HG03460 (cell line): ENCODE data around the gene NR6A1.
"Not testable (repeated sequence)": the region's sequence is repeated elsewhere in the genome, so short reads cannot be mapped to it uniquely, and the experiment has no call there.

Experiments used
- ATAC-seq: cut with Tn5 transposase; IDR thresholded peaks from one replicate; pipeline ENCODE4 v1.9.1; 2021; ENCODE audit not compliant: unreplicated experiment

The NR6A1 gene

DNA sequence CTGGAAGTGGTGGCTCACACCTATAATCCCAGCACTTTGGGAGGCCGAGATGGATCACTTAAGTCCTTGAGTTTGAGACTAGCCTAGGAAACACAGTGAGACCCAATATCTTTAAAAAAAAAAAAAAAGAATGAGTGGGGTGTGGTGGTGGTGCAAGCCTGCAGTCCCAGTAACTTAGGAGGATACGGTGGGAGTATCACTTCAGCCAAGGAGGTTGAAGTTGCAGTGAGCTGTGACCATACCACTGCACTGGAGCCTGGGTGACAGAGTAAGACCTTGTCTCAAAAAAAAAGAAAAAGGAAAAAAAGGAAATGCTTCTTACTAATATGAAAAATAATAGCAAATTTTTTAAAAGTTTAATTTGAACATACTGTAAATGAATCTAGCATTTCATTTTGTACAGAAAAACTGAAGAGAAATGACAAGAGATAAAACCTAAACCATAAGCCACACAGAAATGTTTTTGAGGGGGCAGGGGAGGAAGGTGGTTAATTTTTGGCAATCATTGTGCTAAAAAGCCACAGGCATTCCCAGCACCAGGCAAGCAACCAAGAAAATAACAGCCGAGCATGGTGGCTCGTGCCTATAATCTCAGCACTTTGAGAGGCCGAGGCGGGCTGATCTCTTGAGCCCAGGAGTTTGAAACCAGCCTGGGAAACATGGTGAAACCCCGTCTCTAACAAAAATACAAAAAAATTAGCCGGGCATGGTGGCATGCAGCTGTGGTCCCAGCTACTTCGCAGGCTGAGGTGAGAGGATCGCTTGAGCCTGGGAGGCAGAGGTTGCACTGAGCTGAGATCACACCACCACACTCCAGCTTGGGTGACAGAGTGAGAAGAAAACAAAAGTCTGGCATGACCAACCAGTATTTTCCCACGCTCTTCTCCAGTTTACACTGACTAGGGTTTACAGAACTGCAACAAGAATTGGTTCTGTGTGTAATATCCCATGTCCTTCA, 149.5 kb downstream of the NR6A1 start:
- ATAC-seq = peak; percentile 58

DNA sequence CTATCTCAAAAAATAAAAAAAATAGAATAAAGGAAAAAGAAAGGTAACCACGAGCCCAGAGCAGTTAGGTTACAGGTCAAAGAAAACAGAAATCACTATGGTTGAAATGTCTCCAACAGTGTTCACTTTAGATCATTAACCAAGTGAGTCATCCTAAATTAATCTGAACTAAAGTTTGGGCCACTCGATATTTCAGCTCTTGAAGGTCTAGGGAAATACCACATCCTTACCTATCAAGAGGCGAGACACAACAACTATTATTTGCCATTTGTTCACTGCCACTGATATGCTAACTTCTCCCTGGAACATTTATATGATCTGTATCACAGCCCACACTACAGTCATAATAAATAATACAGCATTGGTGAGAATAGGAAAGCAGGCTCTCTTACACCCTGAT, 152.6 kb downstream of the NR6A1 start:
- ATAC-seq = no peak

DNA sequence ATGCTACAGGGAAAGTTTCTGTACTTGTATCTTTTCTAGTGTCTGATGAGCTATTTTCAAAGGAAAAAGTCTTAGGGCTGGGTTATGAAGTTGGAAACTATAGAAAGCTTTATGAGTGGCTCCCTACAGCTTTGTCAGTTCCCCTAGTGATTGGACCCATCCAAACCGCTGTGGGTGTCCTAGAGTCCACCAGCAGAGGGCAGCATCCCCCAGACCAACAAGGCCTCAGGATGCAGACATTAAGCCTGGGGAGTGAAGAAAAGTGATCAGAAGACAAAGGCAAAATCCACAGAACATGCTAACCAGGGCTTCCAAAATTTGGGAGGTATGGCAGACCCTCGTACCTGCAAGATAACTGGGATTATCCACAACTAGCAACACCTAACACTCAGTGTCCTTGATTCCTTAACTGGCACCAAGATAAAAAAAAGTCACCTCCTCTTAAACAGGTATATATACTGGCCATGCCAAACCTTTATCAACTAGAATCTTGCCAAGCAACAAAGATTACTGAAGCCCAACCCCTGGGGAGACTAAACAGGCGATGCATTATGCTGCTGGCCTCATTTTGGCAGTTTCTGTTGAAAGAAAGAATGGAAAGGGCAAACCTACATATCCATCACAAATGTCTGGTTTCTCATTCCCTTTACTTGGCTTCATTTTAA, 153.5 kb downstream of the NR6A1 start:
- no peak for ATAC-seq

DNA sequence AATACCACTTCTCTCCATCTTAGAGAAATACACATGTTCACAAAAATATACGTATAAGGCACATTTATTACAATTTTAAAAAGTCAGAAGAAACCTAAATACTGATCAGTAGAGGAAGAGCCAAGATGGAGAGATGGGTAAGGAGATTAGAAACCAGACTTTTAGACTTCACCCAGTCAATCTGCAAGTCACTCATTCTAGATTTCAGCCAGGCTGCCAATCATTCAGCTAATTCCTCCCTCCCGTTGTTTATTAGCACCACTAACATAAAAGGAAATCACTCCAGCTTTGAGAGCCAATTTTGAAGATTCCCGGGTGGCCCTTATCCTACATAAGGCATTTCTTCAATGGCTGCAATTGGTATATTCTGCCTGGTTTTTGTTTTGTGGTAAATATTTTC, 154.2 kb downstream of the NR6A1 start:
- ATAC-seq = no peak

DNA sequence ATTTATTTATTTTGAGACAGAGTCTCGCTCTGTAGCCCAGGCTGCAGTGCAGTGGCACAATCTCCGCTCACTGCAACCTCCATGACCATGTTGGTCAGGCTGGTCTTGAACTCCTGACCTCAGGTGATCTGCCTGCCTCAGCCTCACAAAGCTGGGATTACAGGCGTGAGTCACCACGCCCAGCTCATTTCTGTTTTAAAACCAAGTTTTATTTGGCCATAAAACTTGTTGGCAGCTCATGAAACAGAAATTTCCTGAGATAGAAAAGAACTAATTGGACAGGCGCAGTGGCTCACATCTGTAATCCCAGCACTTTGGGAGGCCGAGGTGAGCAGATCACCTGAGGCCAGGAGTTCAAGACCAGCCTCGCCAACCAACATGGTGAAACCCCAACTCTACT, 155.3 kb downstream of the NR6A1 start:
- not testable (repeated sequence) for ATAC-seq

DNA sequence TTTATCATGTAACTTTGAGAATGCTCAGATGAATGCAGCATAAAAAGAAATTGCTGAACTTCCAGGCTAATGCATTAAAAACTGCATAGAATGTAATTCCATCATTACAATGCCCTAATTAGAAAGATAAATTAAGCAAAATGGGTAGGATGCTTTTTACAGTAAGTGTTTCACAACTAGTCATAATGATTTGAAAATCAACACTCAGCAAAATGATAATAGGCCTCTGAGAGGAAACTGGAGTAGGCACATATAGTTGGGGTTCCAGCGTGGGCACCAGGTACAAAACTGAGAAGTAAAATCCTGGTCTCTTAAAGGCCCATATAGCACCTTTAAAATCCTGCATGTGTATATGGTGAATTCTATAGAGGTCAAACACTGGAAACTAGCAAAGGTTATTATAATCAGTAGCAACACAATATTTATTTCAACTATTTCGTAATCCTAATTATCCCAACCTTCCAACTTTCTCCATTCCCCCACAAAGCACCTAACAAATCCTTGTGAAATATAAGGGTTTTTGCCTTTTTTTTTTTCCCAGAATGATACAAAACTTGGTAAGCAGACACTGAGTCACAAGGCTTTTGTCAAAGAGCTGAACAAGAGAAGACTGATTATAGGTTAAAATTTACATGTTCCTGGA, 155.9 kb downstream of the NR6A1 start:
- no peak for ATAC-seq

DNA sequence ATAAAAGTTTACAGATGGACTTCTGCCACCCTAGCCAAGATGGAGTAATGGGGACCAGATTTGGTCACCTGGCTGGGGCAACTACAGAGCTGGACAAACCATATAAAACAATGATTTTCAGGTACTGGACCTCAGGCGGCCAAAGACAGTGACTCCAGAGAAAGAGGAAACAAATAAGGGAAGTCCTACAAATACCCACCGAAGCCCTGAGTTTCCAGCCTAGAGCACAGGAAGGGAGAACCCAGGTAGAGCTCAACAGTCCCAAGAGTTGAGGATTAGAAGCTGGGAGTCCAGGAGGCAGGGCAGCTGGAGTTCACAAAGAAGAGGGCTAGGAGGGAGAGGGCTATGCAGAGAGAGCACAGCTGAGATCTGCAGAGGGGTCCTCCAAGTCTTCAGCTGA, 157.3 kb downstream of the NR6A1 start:
- ATAC-seq = no peak

DNA sequence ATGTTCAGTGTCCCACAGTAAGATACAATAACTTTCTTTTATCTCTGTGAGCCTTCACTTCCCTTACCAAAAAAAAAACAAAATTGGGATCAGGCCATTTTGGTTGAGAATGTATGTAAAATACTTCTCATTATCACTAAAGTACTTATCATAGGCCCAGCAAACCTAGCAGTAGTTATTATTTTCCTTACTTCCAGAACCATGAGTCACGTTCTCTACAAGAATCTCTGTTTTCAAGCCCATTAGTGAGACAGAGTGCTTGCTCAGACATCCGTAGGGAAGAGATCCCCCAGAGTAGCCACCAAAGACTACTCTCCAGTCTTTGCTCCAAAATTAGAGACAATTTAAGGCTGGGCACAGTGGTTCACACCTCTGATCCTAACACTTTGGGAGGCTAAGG, 160.0 kb downstream of the NR6A1 start:
- no peak for ATAC-seq

DNA sequence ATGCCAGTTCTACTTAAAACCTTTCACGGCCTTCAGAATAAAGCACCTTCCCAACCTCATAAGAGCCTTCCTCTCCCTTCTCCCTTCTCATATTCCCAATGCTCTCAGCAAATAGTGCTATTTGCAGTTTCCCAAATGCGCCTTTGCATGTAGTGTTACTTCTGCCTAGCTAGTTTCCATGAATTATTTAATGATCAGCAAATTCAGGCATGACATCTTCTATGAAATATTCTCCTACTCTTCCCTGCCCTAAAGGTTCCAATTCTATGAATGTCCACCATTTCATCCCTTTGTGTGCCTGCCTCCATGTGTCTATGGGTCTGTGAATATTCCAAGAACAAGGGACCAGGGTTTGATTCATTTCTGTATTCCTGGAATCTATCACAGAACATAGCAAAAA, 165.1 kb downstream of the NR6A1 start:
- ATAC-seq = no peak

DNA sequence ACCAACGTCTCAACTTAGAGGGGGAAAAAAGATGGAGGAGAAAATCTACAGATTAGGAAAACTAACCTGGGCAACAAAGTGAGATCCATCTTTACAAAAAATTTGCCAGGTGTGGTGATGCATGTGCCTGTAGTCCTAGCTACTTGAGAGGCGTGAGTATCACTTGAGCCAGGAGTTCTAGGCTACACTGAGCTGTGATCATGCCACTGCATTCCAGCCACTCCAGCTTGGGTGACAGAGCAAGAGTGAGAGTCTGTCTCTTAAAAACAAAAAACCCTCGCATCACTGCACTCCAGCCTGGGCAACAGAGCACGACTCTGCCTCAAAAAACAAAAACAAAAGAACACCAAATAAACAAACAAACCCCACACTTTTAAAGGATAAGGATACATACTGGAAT, 165.9 kb downstream of the NR6A1 start:
- ATAC-seq = no peak

DNA sequence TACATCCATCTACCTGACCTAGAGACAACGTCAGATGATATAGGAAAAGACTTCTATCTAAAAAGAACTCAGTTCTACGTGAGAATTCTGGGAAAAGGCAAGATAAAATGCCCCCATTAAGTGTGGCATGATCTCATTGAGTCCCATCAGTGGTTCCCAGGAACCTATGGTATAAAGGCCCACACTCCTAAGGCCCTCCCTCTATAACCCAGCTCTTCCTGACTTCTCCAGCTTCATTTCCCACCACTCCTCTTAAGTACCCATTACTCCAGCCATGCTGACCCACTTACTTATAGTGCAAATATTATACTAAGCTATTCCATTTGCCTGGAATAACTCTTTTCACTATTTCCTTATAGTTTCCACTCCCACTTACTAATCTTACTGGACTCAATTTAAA, 168.5 kb downstream of the NR6A1 start:
- no peak for ATAC-seq

DNA sequence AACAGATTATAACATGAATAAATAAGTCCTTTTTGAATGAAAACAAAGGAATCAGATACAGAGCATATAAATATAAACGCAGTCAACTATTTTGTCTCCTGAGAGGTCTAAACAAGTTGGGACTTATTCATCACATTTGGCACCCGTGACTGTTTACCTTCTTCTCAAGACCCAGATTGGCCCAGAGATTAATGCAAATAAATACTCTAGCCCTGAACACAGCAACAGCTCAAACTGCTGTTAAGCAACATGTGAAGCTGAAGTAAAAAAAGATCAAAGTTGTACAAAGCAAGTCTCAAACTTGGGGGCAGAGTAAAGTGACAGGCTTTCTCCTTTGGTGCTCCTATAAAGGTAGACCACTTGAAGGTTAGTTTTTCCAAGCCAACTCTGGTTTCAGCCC, 168.9 kb downstream of the NR6A1 start:
- ATAC-seq = no peak

DNA sequence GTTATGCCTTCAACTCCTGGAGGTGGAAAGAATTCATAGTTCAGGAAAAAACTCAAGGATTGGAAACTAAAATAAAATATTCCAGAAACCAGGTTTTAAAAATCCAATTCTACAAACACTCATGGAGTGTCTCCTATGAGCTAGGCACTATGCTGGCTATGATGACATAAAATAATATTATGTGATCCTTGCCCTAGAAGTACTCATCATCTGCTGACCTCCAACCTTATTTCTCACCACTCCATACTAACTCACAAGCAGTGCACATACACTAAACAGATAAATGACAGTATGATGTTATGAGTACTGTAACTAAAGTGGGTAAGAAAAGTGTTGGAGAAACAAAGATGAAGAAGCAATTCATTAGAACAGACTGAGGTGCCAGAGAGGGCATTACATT, 170.7 kb downstream of the NR6A1 start:
- no peak for ATAC-seq

DNA sequence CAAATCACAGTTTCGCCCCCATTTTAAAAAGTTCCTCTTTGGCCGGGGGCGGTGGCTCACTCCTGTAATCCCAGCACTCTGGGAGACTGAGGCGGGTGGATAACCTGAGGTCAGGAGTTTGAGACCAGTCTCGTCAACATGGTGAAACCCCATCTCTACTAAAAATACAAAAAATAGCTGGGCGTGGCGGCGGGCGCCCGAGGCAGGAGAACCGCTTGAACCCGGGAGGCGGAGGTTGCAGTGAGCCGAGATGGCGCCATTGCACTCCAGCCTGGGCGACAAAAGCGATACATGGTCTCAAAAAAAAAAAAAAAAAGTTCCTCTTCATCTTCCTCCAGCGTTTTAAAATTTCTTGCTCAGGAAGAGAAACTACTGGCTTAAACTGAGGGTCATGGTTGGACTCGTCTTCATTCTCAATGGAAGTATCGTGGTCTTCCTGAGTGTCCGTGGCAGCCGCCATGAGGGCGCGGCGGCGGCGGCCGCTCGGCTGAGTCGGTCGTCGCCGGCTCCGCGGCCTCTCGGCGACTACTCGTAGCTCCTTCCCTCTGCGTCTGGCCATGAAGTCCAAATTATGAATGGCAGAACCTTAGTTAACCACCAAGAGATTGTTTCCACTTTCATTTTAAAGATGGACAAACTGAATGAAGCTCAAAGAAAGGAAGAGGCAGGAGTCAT, 171.9 kb downstream of the NR6A1 start:
- no peak for ATAC-seq

DNA sequence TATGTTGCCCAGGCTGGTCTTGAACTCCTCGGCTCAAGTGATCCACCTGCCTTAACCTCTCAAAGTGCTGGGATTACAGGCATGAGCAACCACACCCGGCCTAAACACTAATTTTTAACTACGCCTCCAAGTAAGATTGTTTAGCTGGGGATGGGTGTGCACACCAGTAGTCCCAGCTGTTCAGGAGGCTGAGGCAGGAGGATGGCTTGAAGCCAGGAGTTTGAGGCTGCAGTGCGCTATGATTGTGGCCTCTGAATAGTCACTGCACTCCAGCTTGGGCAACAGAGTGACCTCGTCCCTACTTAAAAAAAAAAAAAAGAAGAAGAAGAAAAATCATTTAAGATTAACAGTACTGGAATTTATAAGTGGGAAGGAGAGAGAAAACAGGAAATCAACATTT, 173.1 kb downstream of the NR6A1 start:
- ATAC-seq = no peak

DNA sequence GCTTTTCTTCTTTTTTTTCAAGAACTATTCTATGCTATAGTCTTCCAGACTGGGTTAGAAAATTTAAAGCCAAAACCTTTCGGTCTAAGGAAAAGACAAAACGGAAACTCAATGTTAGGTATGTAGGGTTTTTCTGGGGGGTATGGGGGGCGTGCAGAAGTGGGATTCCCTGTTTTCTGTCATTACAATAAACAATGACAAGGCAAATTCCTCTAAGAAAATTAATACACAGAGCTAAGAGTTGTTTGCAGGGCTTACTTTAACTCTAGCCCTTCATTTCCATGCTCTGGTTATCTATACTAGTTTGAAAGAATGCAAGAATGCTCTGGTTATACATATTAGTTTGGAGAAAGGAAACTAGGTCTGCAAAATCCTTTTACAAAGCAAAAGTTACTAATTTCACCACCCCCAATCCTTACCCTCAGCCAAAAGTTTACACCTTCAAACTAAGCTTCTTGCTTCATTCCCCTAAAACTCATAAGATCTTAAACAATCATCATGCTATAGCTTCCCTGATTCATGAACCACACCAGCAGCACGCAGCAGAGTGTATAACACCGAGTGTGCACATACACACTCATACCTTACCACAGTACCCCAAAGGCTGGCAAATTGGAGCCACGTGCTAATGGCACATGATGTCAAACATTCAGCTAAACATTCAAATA, 174.8 kb downstream of the NR6A1 start:
- no peak for ATAC-seq

DNA sequence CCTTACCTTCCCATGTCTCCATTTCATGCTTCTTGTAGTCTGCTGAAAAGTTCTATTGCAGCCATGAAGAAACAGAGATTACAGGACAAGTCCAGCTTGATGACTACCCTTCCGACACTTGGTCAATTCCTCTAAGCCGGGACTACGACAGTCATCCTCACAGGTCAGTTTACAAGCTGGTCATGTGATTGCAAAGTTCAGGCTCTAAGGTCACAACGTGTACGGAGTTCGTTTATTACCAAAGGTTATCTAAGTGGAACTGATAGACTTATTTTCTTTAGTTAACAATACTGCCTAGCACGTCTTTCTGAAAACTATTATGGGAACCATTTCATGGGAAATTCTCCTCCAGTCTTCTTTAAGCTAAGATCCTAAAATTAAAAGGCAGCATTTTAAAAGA, 175.4 kb downstream of the NR6A1 start:
- ATAC-seq = no peak

DNA sequence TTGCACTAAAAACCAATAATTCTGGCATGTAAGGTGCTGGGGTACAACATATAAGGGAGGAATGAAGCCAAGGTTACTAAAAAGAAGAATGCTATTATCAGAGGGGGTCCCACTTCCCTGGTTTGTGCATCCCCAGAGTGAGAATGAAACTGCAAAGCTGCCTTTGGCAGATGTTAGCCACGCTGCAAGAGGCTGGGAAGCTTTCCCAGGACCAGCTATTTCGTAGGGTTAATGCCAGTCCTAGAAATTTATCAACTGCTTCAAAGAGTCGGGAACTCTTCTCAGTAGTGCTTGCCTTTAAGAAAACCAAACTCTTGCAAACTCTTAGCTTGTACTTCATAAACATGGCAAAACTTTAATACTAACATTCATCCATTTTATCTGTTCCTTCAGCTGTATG, 176.4 kb downstream of the NR6A1 start:
- no peak for ATAC-seq

DNA sequence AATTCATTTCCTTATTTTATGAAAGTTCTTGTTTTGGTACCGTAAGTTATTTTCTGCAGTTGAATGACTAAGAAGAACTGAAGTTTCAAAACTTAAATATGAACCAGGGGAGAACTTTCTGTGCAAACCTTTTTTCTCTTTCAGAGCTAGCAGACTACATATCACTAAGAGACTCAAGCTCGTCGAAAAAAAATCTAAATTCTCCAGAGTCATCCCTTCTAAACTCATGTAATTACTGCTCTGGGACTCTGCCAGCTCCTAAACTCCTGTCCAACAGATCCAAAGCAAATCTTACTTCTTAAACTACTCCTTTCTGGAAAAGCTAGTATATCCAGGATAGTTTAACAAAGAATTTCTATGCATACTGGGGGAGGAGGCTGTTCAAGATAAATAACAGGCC, 176.9 kb downstream of the NR6A1 start:
- ATAC-seq = no peak

DNA sequence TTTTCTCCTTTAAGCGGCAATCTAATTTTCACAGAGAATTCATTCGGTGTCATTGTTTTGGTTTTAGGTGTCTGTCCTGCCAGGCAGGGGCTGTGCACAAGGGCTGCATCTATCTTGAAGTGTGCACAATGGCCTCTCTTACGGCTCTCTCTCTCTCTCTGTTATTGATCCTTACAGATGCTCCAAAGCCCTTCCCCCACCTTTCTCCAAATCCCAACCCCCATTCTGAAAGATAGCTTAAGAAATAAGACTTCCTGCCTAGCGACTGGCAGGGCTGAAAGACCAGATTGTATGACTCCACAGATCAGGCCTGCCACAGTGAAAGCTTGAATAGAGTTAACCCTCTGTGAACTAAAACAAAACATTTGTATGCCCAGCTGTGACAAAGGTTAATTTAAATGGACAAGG, 177.5 kb downstream of the NR6A1 start:
- ATAC-seq = no peak

DNA sequence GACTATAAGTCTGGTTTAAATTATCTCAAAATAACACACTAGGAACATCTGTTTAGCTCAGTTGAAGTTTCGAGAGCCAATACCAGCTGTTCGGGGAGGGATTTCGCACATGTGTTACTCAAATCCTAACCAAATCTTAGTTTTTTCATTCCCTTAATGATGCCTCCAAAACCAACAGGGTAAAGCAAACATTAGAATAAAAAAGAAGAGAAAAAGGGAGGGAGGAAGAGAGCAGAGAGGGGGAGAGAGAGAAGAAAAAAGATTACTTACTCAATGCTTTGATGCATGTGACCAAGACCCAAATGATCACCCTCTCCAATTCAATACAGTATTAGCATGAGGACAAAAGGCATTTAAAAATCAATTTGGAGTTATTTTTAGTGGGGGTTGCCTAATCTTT, 177.9 kb downstream of the NR6A1 start:
- no peak for ATAC-seq
